Measurements from ENCODE around the gene NLRP5.
A peak's percentile ranks its signal among the peaks of the same experiment; 100 is the strongest.

- TF ChIP-seq CTCF (conservative IDR thresholded peaks at IDR 0.05) (peak; percentile 96), EZH2 (IDR thresholded peaks at IDR 0.05; ENCODE audit: low read depth) (no peak)
Observed at GRCh38 chr19:56076498-56076897, 89.9 kb downstream of the NLRP5 start.
